GM19025 (cell line): ENCODE measurements around the gene TH.

Source experiments
- ATAC-seq: cut with Tn5 transposase; IDR thresholded peaks from one replicate; pipeline ENCODE4 v1.9.1; 2021; ENCODE audit warnings: mild to moderate bottlenecking, low read depth, moderate library complexity; ENCODE audit not compliant: unreplicated experiment

TH gene

DNA sequence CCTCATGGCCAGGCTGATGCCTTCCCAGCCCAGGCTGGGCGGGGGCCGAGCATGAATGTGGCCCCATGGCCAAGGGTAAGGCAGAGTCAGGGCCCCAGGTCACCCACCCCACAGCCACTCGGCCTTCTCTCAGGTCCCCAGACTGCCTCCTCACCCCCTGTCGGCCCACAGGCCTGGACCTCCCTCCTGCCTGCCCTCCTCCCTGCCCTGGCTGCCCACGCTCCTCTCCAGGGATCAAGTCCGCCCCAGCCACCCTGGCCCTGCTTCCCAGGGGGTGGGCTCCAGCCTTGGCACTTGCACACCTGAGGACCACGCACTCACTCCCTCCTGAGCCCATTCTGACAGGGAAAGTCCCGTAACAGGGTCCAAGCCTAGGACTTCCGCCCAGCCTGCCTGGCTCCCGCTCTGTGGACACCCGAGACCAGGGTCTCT lies 37.8 kb upstream of the TH start:
- ATAC-seq: no peak

DNA sequence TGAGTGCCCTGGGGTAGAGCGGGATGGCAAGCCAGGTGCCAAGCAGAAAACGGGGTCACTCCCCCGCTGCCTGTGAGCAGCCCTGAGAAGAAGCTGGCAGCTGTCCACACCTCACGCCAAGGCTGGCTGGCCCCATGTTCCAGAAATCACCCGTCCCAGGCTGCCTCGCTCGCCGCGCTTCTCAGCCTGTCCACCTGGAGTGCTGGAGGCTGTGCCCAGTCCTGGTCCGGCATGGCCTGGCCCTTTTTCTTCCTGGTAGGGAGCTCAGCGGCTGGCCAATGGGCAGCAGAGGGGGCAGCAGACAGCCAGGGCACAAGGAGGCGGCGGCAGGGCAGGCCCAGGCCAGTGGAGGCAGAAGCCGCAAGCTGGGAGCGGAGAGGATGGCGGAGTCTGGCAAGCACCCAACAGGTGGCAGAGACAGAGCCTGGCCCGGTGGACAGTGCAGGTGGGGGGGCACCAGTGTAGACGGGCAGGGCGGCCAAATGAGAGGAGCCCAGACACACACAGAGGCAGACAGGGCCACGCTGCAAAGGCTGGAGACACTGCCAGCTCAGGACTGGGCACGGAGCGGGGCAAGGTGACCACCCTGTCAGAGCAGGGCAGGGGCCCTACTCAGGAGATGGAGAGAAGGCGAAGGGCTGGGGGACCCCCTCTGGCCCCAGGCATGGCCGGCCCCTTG lies 37.2 kb upstream of the TH start:
- ATAC-seq: no peak

DNA sequence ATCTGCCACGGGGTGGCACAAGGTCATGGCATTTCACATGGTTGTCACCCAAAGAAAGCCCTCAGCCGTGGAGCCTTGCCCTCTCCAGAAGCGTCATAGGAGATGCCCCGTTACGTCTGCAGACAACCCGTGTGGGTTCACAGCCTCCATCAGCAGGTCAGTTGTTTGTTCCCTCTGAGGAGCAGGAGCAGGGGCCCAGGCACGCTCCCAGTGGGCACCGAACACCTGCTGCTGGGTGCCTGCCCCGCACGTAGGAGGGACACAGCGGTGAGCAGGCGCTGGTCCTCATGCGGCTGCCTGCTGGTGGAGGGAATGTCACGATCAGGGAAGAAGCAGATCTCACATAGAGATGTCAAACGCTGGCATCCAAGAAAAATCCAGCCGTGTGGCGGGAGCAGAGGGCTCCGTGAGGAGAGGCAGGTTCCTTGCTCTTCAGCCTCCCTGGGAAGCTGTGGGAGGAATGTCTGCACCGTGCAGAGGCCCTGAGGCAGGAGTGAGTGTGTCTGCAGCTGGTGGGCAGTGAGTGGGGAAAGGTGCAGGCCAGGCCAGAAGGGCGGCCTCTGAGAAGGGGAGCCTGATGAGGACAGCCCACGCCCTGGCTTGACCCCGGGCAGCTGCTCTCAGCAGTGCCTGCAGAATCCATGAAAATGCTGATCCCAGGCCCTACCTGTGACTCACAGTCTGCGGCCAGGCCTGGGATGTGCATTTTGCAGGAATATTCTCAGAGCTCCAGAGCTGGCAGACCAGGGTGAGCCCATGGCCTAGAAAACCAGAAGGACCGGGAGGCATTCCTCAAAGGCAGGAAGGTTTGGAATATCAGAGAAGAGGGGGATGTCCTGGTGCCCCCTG lies 36.4 kb upstream of the TH start:
- ATAC-seq: no peak

DNA sequence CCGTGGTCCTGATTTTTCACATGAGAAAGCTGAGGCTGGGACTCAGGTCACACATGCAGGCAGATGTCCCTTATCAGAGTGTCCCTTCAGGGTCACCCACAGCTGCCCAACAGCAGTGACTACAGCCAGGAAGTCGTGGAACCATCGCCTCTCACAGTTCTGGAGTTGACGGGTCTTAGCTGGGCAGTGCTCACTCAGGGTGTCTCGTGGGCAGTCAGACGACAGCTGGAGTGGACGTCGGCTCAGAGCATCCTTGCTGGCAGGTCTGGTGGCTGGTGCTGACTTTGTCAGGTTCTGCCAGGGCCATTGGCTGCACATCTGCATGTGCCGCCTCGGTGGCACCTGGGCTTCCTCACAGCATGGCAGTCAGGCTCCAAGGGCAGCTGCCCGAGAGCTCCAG lies 35.6 kb upstream of the TH start:
- no peak for ATAC-seq

DNA sequence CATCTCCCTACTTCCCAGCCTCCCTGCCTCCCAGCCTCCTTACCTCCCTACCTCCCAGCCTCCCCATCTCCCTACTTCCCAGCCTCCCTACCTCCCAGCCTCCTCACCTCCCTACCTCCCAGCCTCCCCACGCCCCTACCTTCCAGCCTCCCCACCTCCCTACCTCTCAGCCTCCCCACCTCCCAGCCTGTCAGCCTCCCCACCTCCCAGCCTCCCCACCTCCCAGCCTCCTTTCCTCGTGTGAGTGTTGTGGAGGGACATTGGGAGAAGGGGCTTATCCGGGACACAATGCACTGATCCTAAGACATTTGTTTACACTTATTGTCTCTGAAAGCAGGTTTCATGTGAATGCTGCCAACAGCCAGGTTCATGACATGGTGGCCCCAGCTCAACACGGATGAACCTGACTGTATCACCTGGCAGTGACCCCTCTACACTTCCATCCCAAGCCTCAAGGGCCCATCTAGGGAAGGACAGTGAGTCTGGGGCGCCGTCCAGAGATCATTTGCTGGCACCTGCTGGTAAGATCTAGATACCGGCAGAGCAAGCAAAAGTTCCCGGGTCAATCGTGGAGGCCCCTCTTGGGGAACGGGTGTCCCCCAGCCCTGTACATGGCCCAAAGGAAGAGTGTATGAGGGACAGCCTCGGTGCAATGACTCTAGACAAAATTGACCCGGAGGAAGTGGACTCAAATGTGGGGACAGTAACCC lies 34.5 kb upstream of the TH start:
- ATAC-seq: no peak

DNA sequence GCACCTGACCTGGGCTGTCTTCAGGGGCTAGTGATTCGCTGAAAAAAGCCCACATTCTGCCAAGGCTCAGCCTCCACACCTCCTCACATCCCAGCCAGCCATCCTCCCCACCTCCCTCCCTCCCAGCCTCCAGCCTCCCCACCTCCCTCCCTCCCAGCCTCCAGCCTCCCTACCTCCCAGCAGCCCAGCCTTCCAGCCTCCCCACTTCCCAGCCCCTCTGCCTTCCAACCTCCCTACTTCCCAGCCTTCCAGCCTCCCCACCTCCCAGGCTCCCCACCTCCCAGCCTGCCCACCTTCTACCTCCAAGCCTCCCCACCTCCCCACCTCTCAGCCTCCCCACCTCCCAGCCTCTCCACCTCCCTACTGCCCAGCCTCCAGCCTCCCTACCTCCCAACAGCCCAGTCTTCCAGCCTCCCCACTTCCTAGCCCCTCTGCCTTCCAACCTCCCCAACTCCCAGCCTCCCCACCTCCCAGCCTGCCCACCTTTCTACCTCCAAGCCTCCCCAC lies 33.7 kb upstream of the TH start:
- no peak for ATAC-seq

DNA sequence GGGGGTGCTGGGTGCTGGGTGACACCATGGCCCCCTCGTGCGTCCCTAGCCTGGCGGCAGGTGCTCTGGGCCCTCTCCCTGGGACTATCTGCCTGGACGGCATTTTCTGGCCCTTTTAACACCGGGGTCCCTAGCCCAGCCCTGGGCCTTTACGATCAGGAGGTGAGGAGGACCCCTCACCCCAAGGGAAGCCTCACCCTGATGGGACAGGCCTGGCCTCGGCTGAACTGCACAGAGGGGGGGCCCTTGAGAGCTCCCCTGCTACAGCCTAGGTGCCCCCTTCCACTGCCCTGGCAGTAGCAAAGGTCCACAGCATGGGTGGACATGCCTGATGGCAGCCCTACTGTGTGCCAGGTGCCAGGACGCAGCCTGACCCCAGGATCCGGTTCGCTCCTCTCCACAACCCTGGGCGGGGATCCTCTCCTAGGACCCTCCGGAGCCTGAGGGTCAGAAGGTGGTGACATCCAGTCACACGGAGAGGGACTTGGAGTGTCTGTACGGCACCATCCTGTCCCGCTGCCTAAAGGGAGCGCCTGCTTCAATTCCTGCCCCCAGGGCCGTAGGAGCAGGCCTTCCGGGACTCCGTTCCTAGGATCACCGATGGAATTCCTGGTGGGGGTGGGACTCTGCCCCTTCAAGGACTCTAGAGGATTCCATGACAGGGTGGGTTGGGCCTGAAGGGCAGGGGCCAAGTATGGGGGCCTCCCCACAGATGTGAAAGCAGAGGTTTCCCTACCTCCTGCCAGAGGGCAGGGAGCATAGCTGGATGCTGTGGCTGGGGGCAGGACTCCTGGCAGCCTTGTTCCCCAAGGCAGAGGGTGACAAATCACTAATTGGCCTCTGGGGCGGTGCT lies 33.0 kb upstream of the TH start:
- ATAC-seq: no peak

DNA sequence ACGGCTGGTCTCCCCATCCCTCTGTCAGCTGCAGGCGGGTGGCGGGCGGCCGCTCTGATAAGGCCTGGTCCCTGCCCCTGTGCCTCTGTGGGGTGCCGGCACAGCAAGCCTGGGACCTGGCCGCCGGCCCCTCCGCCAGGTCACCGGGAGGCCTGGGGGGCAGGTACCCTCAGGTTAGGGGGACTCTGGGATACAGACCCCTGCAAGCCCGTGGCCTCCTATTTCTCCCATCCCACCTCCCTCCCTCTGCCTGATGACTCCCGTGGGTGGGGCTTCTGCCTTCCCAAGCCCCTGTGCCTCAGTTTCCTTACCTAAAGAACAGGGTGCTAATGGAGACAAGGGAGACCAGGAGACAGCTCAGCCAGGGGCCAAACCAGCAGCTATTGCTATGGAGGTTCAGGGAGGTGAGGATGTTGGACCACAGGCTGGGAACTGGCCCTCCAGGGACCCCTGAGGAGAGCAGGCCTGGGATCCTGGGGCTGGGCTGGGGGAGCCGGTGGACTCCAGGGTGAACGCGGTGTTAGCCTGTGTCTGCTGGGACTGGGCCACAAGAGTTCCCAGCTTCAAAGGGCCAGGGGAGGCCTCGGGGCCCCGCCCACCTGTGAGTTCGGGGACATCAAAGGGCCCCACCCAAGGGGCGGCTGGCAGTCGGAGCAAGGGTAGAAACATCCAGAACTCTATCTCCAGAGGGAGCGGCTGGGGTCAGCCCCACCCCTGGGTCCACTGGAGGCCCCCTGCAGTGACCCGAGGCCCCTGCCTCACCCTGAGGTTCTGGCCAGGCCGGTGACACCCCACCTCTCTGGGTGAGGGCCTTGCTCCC lies 32.0 kb upstream of the TH start:
- ATAC-seq: no peak

DNA sequence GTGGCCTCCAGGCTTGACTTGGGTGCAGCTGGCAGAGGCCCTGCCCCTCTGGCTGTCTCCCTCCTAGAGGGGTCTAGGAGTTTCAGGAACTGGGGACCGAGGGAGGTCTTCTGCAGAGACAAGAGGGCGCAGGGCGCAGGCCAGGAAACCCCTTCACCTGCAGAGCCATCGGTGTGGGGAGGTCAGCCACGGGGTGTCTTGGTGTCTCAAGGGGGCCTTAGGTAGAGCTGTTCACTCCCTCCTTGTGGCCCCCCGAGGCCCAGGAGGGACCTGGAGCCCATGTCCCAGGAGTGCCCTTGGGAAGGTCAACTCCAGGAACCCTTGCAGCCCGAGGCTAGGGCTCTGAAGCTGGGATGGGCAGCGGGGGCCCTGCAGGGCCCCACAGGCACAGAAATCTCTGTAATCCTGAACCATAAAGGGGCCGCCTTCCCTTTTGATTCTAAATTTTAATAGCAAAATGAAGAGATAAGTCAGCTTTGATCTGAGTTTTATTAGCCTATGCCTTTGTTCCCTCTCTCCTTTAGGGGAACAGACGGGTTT lies 31.4 kb upstream of the TH start:
- no peak for ATAC-seq

DNA sequence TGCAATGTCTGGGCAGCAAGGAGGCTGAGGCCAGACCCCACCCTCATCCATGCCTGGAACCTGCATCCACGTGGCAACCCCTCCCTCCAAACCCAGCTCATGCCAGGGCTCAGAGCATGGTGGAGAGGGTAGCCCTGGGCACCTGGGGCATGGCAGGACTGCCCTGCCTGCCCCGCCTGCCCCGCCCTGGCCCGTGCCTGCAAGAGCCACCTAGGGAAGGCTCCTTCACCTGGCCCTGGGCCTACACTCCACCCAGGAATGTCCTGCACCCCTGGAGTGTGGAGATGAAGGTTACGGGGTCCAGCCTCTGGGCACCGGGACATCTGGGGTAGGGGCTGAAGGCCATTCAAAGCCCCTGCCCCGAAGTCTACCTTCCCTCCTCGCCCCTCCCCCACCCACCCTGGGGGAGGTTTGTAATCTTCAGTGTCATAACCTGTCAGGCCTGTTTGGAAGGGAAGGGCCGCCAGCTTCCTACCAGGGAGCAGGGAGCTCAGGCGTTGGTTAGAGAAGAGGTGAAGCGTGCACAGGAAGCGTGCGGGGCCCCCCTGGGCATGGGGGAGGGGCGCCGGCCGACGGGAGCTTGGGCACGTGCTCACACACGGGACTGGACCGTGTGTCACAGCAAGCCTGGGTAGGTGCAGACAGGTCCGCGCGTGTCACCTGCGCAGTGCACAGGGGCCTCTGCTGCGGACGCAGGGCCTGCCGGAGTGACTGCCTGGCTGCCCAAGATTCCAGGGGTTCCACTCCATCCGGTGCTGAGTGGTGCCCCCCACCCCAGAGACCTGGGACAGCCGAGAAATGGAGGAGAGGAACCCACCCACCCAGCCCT lies 30.7 kb upstream of the TH start:
- ATAC-seq: no peak

DNA sequence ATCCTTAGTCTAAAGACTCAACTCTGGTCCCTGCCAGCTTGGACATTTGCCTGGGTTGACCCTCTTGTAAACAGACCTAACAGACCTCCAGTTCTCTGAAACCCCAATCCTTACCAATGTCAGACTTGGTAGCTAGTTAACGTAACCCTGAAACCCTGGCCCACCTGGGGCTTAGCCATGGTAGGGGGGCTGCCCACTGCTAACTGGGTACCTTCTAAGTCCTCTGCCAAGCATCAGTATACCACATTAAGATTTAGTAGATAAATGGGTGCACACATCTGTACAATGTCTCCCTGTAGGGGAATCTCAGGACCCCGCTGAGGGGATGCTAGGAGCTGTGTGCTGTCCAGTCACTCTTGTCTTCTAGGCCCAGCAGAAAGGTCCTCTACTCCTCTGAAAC lies 29.9 kb upstream of the TH start:
- ATAC-seq: no peak

DNA sequence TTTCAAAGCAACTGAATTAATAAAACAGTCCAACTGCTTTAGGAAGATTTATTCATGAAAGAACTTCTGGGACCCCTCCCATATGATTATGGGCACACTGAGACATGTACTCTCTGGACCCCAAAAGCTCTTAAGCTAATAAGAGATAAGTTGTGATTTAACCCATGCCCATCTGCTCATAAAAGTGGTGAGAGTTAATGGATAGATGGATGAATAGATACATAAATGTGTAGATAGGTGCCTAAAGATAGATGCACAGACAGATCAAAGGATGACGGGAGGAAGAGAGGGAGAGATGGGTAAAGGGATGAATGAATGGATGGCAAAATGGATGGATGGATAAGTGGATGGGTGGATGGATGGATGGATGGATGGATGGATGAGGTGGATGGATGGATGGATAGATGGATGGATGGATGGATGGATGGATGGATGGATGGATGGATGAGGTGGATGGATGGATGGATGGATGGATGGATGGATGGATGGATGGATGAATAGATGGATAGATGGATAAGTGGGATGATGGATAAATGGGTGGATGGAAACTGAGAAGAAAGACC lies 29.4 kb upstream of the TH start:
- no peak for ATAC-seq

DNA sequence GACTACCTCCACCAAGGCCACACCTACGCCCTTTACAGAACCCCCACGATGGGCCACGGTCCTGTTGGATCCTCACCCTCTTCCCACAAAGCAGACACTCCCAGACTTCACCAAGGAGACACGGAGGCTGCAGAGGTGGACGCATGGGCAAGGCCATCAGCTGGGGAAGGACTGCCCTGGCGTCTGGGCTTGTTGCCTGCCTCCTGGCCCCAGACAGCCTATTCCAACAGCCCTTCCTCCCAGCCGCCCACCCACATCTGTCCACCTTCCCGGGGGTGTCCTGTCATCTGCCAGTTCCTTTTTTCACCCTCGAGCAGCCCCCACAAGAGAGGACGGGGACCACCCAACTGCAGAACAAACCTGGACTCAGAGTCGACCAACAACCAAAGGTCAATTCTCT lies 28.9 kb upstream of the TH start:
- ATAC-seq: no peak

DNA sequence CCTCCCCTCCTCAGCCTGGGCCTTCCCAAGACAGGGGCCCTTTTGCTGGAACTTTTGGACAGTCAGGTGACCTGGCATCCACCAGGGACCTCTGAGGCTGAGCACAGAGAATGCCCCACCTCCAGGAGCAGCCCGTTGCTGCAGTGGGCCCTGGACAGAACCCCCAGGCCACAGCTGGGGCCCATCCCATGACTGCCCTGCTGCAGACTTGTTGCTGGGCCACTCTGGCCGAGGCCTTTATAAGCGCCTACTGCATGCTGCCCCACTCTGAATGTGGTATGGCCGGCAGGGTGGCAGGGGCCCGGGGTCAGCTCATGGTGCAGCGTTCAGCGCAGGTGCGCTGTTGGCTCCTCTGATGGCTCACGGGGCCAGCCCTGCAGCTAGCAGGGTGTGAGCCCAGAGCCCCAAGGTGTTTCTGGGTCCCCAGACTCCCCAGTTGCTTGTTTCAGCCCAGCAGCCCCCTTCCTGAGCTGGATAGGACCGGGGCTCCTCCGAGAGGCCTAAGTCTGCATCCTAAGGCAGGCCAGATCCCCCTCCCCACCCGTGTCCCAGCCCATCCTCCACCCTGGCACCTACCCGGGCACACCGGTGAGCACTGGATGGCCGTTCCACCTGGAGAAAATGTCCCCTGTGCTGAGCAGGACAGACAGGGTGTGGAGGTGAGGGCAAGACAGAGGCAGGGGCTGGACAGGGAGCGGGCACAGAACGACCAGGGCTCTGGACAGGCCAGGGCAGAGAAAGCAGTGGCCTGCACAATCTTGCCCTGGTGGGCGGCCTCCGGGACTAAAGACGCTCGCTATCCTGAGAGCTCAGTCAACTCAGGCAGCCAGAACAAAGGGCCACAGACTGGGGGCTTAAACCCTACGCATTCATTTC lies 28.1 kb upstream of the TH start:
- no peak for ATAC-seq

DNA sequence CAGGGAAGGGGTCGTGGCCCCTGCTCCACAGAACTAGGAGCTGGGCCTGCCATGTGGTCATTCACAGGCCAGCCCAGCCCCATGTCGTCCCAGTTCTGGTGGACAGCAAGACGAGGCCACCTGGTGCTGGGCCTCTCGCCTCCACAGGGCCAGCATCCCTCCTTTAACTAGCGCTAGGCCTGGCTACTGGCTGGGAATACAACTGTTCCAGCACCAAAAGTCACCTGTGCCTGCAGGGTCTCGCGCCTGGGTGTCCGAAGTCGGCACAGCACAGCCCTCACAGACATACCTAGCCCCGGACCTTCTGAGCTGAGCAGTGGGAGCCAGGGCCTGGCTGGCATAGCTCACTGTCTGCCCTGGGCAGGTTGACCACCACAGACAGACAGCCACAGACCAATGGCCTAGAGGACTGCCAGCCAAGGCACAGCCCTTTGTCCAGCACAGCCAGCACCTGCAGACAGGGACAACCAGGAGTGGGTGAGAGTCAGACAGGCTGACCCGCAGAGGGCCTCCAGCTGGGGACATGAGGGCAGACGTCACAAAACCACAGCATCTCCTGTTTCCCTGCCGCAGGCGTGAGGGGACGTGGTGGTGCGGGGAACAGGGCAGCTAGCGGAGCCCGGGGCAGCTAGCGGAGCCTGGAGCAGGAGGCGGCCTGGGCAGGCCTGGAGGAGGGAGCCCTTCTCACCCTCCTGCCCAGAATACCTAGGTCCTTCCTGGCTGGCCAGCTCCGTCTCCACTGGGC lies 27.2 kb upstream of the TH start:
- no peak for ATAC-seq

DNA sequence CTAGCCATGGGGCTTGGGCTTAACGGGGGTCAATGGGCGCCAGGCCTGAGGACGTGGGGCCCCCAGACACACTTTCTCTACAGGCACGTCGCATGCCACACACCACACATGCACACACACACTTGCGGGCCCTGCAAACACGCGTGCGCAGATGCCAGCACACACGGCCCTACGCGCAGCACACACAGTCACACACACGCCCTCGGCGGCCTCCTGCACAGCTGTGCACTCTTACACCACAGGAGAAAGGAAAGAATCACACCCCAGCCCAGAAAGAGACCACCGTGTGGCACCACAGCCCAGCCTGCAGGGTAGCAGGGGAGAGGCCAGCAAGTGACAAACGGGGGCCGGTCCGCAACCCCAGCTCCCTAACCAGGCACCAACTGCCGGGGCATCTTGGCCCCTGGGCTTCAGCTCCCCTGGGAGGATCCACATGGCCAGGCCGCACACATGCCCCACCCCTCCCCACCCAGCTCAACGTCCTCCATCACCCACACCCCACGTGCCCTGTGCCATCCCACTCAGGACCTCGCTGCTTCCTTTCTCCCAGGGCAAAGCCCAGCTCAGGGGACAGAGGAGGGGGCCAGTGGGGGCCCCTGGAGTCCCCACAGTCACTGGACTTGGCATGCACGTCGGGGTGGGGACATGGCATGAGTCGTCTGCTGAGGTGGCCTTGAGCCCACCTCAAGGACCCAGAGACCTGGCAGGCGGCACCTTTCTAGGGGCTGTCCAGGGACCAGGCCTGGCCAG lies 26.3 kb upstream of the TH start:
- ATAC-seq: no peak
